Heart left ventricle (tissue), 13 donors: ENCODE data around the gene EHMT1.

Experiments used
- POLR2A ChIP-seq, 2 donors: fragments of 450-650 bp; IDR thresholded peaks; one replicate each; pipeline ENCODE4 v1.6.1; 2017; ENCODE audit warnings: antibody characterized with exemption in 2 of 2, mild to moderate bottlenecking in 2 of 2, moderate library complexity in 2 of 2
- TF ChIP-seq, protein P1 (sequence below), 12 donors: fragments of 200-600 bp; sonication (generic) in 4 of 12; IDR thresholded peaks; one replicate each; pipeline versions ENCODE4 v1.5.0 to v1.8.0; 2018 to 2022; ENCODE audit warnings: antibody characterized with exemption in 12 of 12, mild to moderate bottlenecking in 5 of 12
- donor health status: ischemic (EF 13 %, LVEDD 7.1; RV severe dilation, severe dysfunction).
- donor health status: DM: no; HTN: yes; CAD: no.
- donor health status: DM: no; HTN: no; CAD: no.
- donor health status: ischemic (EF 25% LVEDD 6.9; RV normal size, moderate dysfunction).
- donor health status: ischemic (EF 25% LVEDD 5.7; RV mildly dilated, moderate dysfunction).
- donor health status: ischemic (EF 35%, LVEDD 5.7; RV mildly dilated, moderate dysfunction).
- donor health status: nonischemic (EF 11% LVEDD 7.7; RV severe dilation, severe dysfunction).
- donor health status: DM: yes; HTN: yes; CAD: no.
- donor health status: PGD.
- donor health status: ischemic (EF 29% LVEDD 5.4; RV normal size, mild dysfunction).
- donor health status: nonischemic (EF 23%, LVEDD 6.1; RV moderate dilation, normal function).

GRCh38 chr9:137789295-137789895, 170.6 kb downstream of the EHMT1 start:
- TF ChIP-seq POLR2A (IDR thresholded peaks at IDR 0.05), result no peak
- TF ChIP-seq, protein P1, sequence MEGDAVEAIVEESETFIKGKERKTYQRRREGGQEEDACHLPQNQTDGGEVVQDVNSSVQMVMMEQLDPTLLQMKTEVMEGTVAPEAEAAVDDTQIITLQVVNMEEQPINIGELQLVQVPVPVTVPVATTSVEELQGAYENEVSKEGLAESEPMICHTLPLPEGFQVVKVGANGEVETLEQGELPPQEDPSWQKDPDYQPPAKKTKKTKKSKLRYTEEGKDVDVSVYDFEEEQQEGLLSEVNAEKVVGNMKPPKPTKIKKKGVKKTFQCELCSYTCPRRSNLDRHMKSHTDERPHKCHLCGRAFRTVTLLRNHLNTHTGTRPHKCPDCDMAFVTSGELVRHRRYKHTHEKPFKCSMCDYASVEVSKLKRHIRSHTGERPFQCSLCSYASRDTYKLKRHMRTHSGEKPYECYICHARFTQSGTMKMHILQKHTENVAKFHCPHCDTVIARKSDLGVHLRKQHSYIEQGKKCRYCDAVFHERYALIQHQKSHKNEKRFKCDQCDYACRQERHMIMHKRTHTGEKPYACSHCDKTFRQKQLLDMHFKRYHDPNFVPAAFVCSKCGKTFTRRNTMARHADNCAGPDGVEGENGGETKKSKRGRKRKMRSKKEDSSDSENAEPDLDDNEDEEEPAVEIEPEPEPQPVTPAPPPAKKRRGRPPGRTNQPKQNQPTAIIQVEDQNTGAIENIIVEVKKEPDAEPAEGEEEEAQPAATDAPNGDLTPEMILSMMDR (IDR thresholded peaks at IDR 0.05), result no peak
